Fibroblast of villous mesenchyme (primary cell): ENCODE measurements around the gene ATP6V0A1. TPM values are rescaled to one million over a fixed set of nuclear protein-coding genes. Genes with fewer than 3 reads are reported as not detected.
"Not testable (repeated sequence)": the region's sequence is repeated elsewhere in the genome, so short reads cannot be mapped to it uniquely, and the experiment has no call there.

Experiments
- DNase-seq: peaks from one replicate; pipeline ENCODE4 v3.0.0-alpha.2; 2010; ENCODE audit warnings: low read depth
- H3K4me3 ChIP-seq: 2 replicates; pipeline ENCODE4 v1.5.1; 2011; ENCODE audit warnings: low read depth, mild to moderate bottlenecking, low read length
- CTCF ChIP-seq: IDR thresholded peaks from 2 replicates; pipeline ENCODE4 v1.5.1; 2012; ENCODE audit warnings: low read depth, mild to moderate bottlenecking, low read length; ENCODE audit not compliant: insufficient read depth
- total RNA-seq: library from RNA; depleted of rRNA; stranded (reverse); fragments of >200 nt; gene quantifications from 2 replicates; pipeline ENCODE4 v1.2.3, GENCODE V29; 2012

ATP6V0A1 gene
- total RNA-seq, 1 donor, result 82.5 TPM

GRCh38 chr17:42467889-42468288 is 9.2 kb downstream of the ATP6V0A1 start:
- no peak for TF ChIP-seq CTCF
- no peak for DNase-seq
- no peak overlapping the region for H3K4me3 ChIP-seq

GRCh38 chr17:42472709-42473521 is 14.2 kb downstream of the ATP6V0A1 start:
- no peak for TF ChIP-seq CTCF
- DNase-seq, result peak; percentile 84
- H3K4me3 ChIP-seq, result no peak overlapping the region

- no peak for DNase-seq
- H3K4me3 ChIP-seq, result no peak overlapping the region
- no peak for TF ChIP-seq CTCF
Measured at GRCh38 chr17:42474276-42474675, 15.6 kb downstream of the ATP6V0A1 start.

- TF ChIP-seq CTCF, result no peak
- H3K4me3 ChIP-seq, result no peak overlapping the region
- no peak for DNase-seq
Measured at GRCh38 chr17:42475121-42475520, 16.4 kb downstream of the ATP6V0A1 start.

- no peak for TF ChIP-seq CTCF
- DNase-seq, result peak; percentile 62
- H3K4me3 ChIP-seq, result no peak overlapping the region
Measured at GRCh38 chr17:42475835-42476234, 17.2 kb downstream of the ATP6V0A1 start.

- no peak overlapping the region for H3K4me3 ChIP-seq
- no peak for TF ChIP-seq CTCF
- DNase-seq, result no peak
Measured at GRCh38 chr17:42476411-42476810, 17.7 kb downstream of the ATP6V0A1 start.

- TF ChIP-seq CTCF, result no peak
- H3K4me3 ChIP-seq, result no peak overlapping the region
- no peak for DNase-seq
Measured at GRCh38 chr17:42477173-42477572, 18.5 kb downstream of the ATP6V0A1 start.

GRCh38 chr17:42477824-42478223 is 19.1 kb downstream of the ATP6V0A1 start:
- not testable (repeated sequence) for DNase-seq, H3K4me3 ChIP-seq
